H1 (cell line): ENCODE data around the gene BPIFA2. TPM values are rescaled to one million over a fixed set of nuclear protein-coding genes. Genes with fewer than 3 reads are reported as not detected.

Source experiments
- CEBPB ChIP-seq: IDR thresholded peaks from 2 replicates; pipeline ENCODE4 v1.6.1; 2012; ENCODE audit warnings: low read depth, low read length
- CHD7 ChIP-seq: fragments of 300-600 bp; sonication (generic); IDR thresholded peaks from 2 replicates; pipeline ENCODE4 v1.7.1; 2012; ENCODE audit warnings: low read length, moderate library complexity, mild to moderate bottlenecking, inconsistent platforms; ENCODE audit not compliant: insufficient replicate concordance
- CREB1 ChIP-seq: IDR thresholded peaks from 2 replicates; pipeline ENCODE4 v1.6.1; 2012; ENCODE audit warnings: inconsistent platforms
- CTBP2 ChIP-seq: IDR thresholded peaks from 2 replicates; pipeline ENCODE4 v1.7.0; 2011; ENCODE audit warnings: borderline replicate concordance, mild to moderate bottlenecking, moderate library complexity, mixed read lengths, low read length; ENCODE audit not compliant: insufficient read depth, insufficient read length
- FOSL1 ChIP-seq: IDR thresholded peaks from 2 replicates; pipeline ENCODE4 v1.6.1; 2011; ENCODE audit warnings: mild to moderate bottlenecking, low read depth, low read length, moderate library complexity; ENCODE audit not compliant: insufficient read depth
- JUND ChIP-seq: IDR thresholded peaks from 2 replicates; pipeline ENCODE4 v1.6.1; 2011; ENCODE audit warnings: mild to moderate bottlenecking, improper control_type of control experiment, low read length
- KDM4A ChIP-seq: IDR thresholded peaks from one replicate; pipeline ENCODE4 v1.7.1; 2012; ENCODE audit warnings: low read depth, mild to moderate bottlenecking, moderate library complexity, low read length, inconsistent platforms; ENCODE audit not compliant: severe bottlenecking
- SP1 ChIP-seq: IDR thresholded peaks from 2 replicates; pipeline ENCODE4 v1.6.1; 2011; ENCODE audit warnings: low read depth, low read length
- SP2 ChIP-seq: IDR thresholded peaks from 2 replicates; pipeline ENCODE4 v1.6.1; 2012; ENCODE audit warnings: mild to moderate bottlenecking, low read length, inconsistent platforms
- SUZ12 ChIP-seq: fragments of 200-600 bp; sonication (generic); IDR thresholded peaks from 2 replicates; pipeline ENCODE4 v1.6.1; 2012; ENCODE audit warnings: mild to moderate bottlenecking, inconsistent platforms, low read length, moderate library complexity, mixed read lengths
- USF2 ChIP-seq: IDR thresholded peaks from 2 replicates; pipeline ENCODE4 v1.6.1; 2011; ENCODE audit warnings: low read length, improper control_type of control experiment
- polyA plus RNA-seq, 7 experiments: library from polyadenylated mRNA; depleted of rRNA in 3 of 7; stranded (reverse) in 5 of 7; unstranded in 2 of 7; fragments of >200 nt in 5 of 7; fragments of 200-250 nt in 2 of 7; gene quantifications; 1 replicate in 5 of 7; 2 replicates in 1 of 7; 4 replicates in 1 of 7; pipeline versions ENCODE4 v1.2.1 to v1.2.3, GENCODE V29; 2011 to 2013; ENCODE audit warnings: missing spikeins in 2 of 7, mixed read lengths in 2 of 7
- total RNA-seq: library from RNA; stranded (reverse); fragmentation: NEBNext Ultra II Directional; extraction: Animal tissue kit (Norgen Biotek cat#: 25700); gene quantifications from 2 replicates; pipeline ENCODE4 v1.2.1, GENCODE V29; 2021

Gene BPIFA2
- total and polyA plus RNA-seq, 2 of the 8 experiments (the other 6 are each of a cell fraction or from before 2014, with no cell fraction given) = not detected

GRCh38 chr20:33192912-33193501, 25.0 kb downstream of the BPIFA2 start (continued):
- TF ChIP-seq CHD7 (no peak), CREB1 (no peak), SP1 (no peak), CEBPB (no peak), SUZ12 (no peak), FOSL1 (no peak), KDM4A (no peak), USF2 (no peak), SP2 (no peak), JUND (no peak), CTBP2 (no peak)
